Activated gamma-delta T cell (primary cell): ENCODE data around the gene LRMDA.
"Not testable (repeated sequence)": the region's sequence is repeated elsewhere in the genome, so short reads cannot be mapped to it uniquely, and the experiment has no call there.

Experiments used
- DNase-seq: peaks from one replicate; lab custom pipeline; 2025; lab: John Stamatoyannopoulos, UW

LRMDA gene

DNA sequence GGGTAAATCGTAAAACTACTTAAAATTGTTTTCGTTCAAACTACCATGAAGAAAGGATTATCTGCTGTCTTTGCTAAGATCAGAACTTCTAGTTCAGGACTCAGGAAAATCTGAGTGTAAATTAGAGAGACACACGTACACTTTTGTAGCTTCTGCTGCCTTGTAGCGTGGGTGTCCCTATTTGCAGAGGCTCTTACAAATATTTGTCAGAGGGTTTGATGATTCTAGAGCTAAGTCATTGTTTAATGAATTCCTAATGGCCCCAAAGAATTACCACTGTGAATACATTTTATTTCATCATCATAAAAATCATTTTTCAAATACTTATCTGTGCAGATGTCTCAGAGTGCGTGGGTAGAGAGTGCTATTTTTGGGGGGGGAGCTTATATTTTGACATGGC is 314.9 kb downstream of the LRMDA start:
- no peak for DNase-seq

DNA sequence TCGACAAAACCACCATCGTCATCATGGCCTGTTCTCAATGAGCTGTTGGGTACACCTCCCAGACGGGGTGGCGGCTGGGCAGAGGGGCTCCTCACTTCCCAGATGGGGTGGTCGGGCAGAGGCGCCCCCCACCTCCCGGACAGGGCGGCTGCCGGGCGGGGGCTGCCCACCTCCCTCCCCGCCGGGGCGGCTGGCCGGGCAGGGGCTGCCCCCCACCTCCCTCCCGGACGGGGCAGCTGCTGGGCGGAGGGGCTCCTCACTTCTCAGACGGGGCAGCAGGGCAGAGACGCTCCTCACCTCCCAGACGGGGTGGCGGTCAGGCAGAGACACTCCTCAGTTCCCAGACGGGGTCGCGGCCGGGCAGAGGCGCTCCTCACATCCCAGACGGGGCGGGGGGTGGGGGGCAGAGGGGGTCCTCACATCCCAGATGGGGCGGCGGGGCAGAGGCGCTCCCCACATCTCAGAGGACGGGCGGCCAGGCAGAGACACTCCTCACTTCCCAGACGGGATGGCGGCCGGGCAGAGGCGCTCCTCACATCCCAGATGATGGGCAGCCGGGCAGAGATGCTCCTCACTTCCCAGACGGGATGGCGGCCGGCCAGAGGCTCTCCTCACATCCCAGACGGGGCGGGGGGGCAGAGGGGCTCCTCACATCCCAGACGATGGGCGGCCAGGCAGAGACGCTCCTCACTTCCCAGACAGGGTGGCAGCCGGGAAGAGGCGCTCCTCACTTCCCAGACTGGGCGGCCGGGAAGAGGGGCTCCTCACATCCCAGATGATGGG is 318.9 kb downstream of the LRMDA start:
- not testable (repeated sequence) for DNase-seq

DNA sequence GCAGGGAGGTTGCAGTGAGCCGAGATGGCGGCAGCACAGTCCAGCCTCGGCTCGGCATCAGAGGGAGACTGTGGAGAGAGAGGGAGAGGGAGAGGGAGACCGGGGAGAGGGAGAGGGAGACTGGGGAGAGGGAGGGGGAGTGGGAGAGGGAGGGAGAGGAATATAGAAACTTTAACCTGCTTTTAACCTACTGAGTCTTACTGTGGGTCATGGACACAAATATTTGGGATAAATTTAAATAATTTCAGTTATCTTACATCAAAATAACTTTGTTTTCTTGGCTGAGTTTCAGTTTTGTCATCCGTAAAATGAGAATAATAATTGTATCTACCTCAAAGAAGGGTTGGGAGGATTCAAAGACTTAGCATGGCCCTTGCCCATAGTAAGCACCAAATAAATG is 319.8 kb downstream of the LRMDA start:
- no peak for DNase-seq

DNA sequence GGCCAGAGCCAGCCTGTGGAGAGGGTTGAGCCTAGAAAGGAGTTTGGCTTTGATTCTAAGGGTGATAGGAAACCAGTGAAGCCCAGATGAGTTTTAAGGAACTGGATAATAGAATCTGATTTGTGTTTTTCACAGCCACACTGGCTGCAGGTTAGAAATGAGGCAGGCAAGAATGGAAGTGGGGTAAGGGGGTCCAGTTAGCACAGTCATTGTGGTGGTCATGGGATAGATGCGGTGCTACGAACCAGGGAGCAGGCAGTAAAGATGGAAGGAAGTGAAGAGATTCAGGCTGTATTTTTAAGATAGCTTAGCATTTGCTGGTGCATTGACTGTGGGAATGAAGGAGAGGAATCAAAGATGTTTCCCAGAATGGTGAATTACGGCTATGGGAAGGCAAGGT is 322.2 kb downstream of the LRMDA start:
- no peak for DNase-seq

DNA sequence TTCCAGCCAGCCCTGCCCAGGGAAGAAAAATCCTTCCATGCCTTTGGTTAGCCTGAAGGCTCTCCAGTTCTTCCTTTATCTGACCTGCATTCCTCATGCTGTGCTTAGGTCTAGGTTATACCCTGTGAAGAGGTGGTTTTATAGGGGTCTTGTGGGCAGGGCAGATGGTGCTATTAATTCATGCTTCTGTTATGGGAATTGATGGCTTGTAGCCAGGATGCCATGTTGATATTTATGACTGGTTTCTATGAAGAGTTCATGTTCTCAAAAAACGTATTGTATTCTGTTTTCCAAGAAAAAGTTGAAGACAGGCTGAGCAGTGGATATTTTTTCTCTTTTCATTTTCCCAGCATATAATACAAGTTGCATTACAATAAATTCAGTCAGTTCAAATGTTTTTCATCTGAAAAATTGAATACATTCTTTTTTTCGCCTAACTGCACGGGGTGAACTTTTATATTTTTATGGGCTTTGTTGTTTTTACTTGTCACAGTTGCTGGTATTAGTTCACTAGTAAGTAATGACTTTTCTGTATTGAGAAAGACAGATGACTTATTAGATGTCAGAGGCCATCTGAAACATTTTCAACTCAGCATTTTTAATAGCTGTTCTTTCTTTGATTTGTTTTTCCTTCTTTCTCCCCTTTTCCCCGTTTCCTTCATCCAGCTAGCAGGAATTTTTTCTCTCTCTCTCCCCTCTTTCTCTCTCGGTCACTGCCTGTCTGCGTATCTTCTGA is 322.8 kb downstream of the LRMDA start:
- DNase-seq = no peak

DNA sequence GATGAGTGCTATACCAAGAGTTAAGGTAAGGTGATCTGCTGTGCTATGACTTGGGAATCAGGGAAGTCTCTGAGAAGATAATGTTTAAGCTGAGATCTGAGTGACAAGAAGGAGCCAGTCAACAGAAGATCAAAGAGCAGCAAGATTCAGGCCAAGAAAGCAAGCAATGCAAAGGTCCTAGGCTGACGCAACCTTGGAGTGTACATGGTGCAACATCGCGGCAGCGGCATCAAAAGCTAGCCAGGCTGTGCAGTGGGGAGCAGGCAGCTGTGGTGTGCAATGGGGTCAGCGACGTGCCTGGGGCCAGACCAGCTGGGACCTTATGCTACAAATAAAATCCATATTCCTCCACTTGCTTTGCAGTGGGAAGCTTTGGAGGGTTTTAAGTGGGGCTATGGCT is 324.1 kb downstream of the LRMDA start:
- no peak for DNase-seq

DNA sequence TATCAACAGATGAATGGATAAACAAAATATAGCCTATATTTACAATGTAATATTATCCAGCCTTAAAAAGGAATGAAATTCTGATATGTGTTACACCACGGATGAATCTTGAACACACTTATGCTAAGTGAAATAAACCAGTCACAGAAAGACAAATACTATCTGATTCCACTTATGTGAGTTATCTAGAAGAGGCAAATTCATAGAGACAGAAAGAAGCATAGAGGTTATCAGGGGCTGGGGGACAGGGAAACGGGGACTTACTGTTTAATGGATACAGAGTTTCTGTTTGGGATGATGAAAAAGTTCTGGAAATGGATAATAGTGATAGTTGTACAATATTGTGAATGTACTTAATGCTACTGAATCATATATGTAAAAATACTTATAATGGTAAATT is 329.9 kb downstream of the LRMDA start:
- no peak for DNase-seq

DNA sequence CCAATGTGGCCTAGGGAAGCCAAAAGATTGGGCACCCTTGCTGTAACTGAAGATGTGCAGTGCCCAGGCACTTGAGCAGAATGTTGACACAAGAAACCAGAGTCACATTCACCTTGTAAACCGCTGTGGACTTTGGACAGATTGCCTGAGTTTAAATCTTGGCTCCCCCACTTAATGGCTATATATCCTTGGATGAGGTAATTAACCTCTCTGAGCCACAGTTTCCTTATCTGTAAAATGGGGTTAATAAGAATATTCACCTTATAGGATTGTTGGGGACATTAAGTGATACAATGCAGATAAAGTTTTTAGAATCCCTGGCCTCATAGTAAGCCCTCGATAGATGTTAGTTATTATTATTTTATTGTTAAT is 331.0 kb downstream of the LRMDA start:
- no peak for DNase-seq

DNA sequence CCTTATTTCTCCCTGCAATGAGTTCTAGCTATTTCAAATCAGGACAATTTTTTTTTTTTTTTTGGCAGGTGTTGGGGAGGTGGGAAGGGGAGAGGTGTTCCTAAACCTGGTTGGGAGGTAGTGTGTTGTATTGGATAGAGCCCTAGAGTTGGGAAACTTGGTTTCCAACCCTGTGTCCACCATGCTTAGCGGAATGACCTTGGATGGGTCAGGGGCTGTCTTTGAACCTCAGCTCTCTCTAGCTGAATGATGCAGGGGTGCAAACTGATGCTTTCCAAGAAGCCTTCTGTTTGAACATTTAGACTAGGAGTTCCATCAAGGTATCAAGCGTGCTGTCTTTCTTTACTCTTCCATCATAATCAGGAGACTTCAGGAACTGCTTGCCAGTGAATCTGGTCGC is 332.2 kb downstream of the LRMDA start:
- DNase-seq = no peak

DNA sequence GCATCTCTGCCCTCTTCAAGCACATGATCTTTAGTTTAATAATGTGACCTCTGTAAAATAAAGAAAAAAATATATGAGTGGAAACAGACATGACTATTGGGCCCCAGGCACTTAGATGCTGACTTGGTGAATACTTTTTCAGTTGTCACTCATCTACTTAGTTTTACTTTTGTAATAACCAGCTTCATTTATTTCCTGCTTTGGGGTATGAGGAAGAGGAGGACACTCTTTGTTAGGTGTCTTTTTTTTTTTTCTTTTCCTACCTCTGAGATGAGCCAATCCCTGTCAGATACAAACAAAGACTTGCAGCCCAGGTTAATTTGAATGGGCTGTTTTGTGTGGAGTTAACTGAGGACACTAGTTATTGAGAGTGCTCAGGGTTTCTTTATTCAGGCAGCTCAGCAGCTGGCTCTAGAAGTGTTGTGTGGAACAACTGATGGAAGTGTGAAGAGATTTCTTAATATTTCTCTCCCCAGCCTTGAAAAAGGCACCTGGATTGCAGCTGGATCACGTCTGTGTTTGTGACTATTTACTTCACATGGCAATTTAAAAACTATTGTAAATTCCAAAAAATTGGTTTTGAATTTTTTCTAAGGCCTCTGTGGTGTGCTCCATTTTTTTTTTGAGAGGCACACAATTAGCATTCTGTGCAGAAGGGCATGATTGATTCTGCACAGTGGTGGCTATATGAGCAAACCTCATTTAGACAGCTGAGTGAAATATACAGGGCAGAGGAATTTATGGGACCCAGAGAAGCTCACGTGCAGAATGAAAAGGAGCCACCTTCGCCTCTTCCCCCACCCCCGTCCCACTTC is 333.8 kb downstream of the LRMDA start:
- DNase-seq = no peak

DNA sequence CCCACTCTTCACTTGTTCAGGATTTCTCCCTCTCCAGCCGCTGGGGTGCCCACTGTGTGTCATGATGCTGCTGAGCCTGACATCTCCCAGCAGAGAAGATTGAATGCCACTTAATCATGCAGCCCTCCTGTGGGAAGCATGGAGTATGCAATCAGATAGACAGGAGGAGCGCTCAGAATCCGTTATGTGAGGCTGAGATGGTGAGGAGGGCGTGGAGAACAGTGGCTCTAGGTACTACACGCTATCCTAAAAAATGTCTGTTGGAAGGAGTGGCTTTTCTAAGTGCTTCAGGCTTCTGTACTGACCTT is 334.3 kb downstream of the LRMDA start:
- no peak for DNase-seq

DNA sequence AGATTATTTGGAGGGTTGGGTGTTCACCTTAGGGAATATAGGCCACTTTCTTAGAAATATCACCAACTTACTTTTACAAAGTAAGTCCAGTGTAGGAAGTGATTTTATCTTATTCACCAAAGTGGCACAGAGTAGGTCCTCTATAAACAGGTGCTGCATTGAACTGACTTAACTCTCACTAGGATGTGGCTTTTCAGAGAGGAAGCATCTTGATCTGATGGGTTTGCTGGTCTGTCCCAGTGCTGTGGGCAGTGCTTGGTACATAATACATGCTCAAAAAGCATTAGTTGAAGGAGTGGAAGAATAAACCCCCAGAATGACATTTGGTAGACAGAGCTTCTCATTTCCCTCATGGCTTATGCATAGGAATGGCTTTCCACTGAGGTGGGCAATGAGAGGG is 334.7 kb downstream of the LRMDA start:
- no peak for DNase-seq

DNA sequence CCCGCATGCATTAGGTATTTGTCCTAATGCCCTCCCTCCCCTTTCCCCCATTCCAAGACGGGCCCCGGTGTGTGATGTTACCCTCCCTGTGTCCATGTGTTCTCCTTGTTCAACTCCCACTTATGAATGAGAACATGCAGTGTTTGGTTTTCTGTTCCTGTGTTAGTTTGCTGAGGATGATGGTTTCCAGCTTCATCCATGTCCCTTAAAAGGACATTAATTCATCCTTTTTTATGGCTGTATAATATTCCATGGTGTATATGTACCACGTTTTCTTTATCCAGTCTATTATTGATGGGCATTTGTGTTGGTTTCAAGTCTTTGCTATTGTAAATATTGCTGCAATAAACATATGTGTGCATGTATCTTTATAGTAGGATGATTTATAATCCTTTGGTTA is 335.3 kb downstream of the LRMDA start:
- not testable (repeated sequence) for DNase-seq

DNA sequence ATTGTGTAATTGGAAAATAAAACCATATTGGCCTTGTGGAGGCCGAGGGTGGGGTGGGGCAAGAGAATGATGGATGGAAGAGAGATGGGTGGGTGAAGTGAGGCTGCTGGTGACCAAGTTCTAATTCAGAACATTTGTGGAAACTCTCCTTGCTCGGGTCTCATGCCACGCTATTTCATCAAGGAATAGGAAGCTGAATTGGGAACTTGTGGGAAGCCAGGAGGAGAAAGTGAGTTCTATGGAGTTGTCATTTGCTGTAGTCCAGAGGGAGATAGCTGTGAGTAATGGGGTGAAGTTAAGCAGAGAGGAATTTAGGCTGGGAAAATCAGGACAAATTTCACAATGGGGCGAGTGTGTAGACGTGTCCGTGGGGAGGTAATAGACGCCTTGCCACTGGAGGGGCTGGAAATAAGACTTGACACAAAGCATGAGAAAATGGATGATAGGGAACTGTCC is 339.2 kb downstream of the LRMDA start:
- DNase-seq = no peak

DNA sequence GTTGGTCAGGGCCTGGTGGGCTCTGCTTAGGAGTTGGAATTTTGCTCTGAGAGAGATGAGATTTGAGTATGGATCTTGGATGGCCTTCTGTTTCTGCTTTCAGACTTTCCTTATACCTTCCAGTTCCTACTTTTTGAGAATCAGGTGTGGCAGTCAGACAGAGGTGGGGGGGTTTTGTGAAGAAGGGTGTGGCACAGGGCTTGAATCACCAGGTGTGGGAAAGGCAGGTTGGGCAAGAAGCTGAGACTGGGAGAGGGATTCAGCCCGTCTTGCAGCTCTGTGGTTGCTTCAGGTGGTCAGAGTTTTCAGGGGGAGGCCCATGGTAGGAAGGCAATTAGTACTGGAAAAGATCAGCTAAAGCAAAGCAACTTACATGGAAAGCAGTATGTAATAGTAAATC is 340.2 kb downstream of the LRMDA start:
- DNase-seq = no peak

DNA sequence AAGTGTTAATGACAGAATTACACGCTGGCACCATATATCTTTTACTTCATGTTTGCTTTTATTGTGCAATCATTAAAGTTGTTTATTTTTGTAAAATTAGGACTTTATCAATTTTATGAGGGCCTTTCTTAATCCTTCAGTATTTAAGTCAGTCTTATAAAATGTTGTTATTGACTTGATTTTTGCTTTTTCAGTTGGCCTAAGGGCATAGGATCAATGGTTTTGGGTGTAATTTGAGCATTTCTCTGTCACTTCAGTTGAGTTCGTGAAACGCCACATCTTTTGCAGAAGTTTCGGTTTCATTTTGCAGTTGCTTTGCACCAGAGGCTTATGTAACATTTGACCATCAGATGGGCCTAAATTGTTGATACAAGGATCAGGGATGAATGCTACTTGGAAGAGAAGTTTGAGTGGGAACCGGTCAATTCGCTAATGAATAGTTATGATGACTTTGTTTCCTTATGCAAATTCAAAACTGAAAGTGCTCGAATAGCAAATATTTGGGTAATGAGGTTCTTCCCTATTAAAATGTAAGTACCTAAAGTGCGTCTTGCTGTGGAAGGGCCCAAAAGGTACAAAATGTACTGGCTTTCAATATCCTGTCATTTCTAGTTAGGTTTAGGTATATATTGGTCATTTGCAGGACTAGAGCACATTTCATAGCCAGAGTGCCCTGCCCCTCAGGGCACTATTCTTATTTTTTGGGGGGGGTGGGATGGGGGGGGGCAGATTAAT is 340.9 kb downstream of the LRMDA start:
- no peak for DNase-seq

DNA sequence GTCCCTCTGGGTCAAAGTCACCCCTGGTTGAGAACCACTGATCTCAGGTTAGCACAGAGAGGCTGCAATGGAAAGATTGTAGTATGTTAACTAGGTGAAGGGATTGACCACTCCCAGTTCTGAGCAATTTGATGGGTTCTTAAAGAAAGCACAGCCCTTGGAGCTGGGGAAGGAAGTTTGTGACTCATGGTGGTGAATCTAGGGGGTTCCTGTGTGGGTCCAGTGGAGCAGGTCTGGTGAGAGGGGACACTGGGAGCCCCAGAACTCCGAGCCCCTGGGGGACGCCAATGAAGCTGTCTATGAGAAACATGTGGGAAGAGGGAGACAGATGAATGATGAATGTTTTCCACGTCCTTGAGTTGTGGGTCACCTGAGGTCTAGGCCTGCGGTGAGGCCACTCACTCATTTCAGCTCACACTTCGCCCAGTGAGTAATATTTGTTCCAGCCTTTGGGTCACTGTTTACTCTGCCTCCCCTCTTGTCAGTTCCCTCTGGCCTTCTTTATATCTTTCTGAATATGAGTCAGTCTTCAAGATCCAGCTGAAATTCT is 341.9 kb downstream of the LRMDA start:
- DNase-seq = no peak

DNA sequence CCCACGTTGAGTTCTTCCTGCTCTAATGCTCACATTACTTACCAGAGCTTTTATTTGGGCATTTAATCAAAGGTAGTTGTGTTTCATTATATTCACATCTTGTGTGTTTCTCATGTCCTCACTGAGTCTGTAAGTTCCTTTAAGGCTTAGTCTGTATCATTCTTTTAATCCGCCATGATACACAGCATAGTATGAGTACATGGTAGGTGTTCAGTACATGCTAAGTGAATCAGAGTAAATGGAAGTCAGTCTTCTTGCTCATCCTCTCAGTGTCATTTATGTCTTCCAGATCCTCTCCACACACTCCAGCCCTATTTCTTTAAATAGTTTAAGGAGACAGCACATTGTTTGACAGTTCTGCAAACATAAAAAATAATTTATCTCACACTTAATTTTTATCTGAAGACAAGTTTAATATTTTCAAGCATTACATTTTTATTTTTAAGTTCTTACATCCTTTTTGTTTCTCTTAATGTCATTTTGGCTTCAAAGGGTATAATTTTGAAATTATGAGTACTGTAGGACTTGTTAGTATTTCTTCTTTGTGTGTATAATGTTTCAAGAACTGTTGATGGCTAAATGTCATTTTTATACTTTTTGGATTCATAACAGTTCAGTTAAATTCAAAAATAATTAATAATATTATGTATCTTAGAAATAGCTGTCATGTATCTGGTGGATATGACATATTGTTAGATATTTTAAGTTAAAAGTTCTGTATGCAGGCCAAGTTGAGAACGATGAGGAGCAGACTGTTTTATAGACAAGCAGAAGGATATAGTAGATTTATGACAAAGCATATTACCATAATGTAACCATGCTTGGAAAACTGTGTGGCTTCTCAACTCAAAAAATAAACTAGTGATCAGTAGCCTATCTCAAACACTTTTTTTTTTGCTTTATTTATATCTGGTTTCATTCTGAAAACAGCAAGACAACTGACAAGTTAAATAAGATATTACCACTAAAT is 342.7 kb downstream of the LRMDA start:
- no peak for DNase-seq

DNA sequence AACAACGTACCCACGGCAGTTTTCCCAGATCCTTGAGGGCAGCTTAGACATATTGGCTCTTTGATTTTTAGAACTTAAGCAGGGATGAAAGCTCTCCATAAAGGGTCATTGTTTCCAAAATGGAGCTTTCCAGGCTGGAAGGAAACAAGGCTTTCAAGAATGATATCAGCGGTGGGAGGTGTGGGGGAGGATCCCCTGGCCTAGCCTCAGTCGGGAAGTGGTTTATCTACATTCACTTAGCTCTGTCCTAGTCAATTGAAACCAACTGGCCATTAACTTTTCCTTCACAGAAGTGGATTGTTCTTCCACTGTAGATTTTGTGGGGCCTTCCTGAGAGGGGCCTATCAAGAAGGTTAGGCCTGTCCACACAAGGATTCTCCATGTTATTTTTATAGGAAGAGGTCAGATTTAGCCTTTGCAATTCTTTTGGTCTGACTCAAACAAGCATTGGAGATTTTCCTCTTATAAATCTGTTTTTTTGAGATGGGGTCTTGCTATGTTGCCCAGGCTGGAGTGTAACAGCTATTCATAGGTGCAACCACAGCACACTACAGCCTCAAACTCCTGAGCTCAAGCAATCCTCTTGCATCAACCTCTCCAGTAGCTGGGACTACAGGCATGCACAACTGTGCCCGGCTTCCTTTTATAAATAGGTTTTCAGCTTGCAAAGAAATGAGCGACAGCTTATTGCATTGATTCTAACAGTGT is 343.5 kb downstream of the LRMDA start:
- no peak for DNase-seq
